Brain microvascular endothelial cell (primary cell): ENCODE results near the gene NOSIP.

Experiments
- DNase-seq: peaks from one replicate; pipeline ENCODE4 v3.0.0-alpha.2; 2020
- H3K27ac ChIP-seq: fragments of 250-450 bp; sonication (Bioruptor Pico); 2 replicates; pipeline ENCODE4 v1.5.1; 2020; ENCODE audit warnings: mild to moderate bottlenecking, moderate library complexity
- H3K27me3 ChIP-seq: fragments of 250-450 bp; sonication (Bioruptor Pico); replicated peaks from 2 replicates; pipeline ENCODE4 v1.5.1; 2020; ENCODE audit warnings: mild to moderate bottlenecking
- H3K36me3 ChIP-seq: fragments of 250-450 bp; sonication (Bioruptor Pico); replicated peaks from 2 replicates; pipeline ENCODE4 v1.5.1; 2020; ENCODE audit warnings: mild to moderate bottlenecking
- H3K4me3 ChIP-seq: 2 replicates; pipeline ENCODE4 v1.5.1; 2011; ENCODE audit warnings: low read depth, mild to moderate bottlenecking, control low read depth, low read length, moderate library complexity
- CTCF ChIP-seq: IDR thresholded peaks from 2 replicates; pipeline ENCODE4 v1.5.1; 2011; ENCODE audit warnings: low read depth, mild to moderate bottlenecking, moderate library complexity, low read length, control low read depth, inconsistent platforms; ENCODE audit errors: missing control alignments
- in situ Hi-C: cut with HindIII; loops from 2 replicates; pipeline ENCODE4 v1.10.0; 2017; ENCODE audit warnings: low sequenced_read_pairs, low pct_ligation_motif_present

NOSIP gene

GRCh38 chr19:49551531-49551930 is 28.8 kb downstream of the NOSIP start:
- Histone ChIP-seq H3K27me3 (no peaks in the 10 kb centered on the region), H3K27ac (no peak overlapping the region), H3K36me3 (peaks cover 13% of the 10 kb centered on the region), H3K4me3 (no peak overlapping the region)
- in situ Hi-C loops, result no loop called here
- no peak for DNase-seq
- no peak for TF ChIP-seq CTCF

GRCh38 chr19:49549045-49549444 is 31.3 kb downstream of the NOSIP start:
- DNase-seq, result no peak
- no peak overlapping the region for H3K27ac ChIP-seq
- no peaks in the 10 kb centered on the region for H3K27me3 ChIP-seq
- no peak overlapping the region for H3K4me3 ChIP-seq
- no peak for TF ChIP-seq CTCF
- in situ Hi-C loops, result no loop called here
- no peaks in the 10 kb centered on the region for H3K36me3 ChIP-seq

- Histone ChIP-seq H3K27me3 (no peaks in the 10 kb centered on the region), H3K27ac (no peak overlapping the region), H3K4me3 (no peak overlapping the region), H3K36me3 (peaks cover 9% of the 10 kb centered on the region)
- in situ Hi-C loops, result no loop called here
- peak; percentile 84 for TF ChIP-seq CTCF
- peak; percentile 83 for DNase-seq
Observed at GRCh38 chr19:49546825-49547565, 33.4 kb downstream of the NOSIP start.

GRCh38 chr19:49544154-49544553 is 36.2 kb downstream of the NOSIP start:
- H3K27ac ChIP-seq, result no peak overlapping the region
- peaks cover 33% of the 10 kb centered on the region for H3K36me3 ChIP-seq
- no peak for TF ChIP-seq CTCF
- no peaks in the 10 kb centered on the region for H3K27me3 ChIP-seq
- in situ Hi-C loops, result no loop called here
- no peak for DNase-seq
- no peak overlapping the region for H3K4me3 ChIP-seq

- TF ChIP-seq CTCF, result no peak
- in situ Hi-C loops, result no loop called here
- Histone ChIP-seq H3K27me3 (no peaks in the 10 kb centered on the region), H3K4me3 (no peak overlapping the region), H3K27ac (no peak overlapping the region), H3K36me3 (peaks cover 42% of the 10 kb centered on the region)
- DNase-seq, result no peak
Observed at GRCh38 chr19:49543032-49543431, 37.3 kb downstream of the NOSIP start.

- H3K27ac ChIP-seq, result no peak overlapping the region
- DNase-seq, result no peak
- TF ChIP-seq CTCF, result no peak
- no peak overlapping the region for H3K4me3 ChIP-seq
- H3K36me3 ChIP-seq, result peaks cover 42% of the 10 kb centered on the region
- in situ Hi-C loops, result no loop called here
- no peaks in the 10 kb centered on the region for H3K27me3 ChIP-seq
Observed at GRCh38 chr19:49542446-49542845, 37.9 kb downstream of the NOSIP start.
